ENCODE measurements around the gene LINC01488.

LINC01488 gene

GRCh38 chr11:69446108-69446507 is 35.4 kb upstream of the LINC01488 start:
- DNase-seq: no peak

GRCh38 chr11:69447786-69448185 is 33.7 kb upstream of the LINC01488 start:
- no peak for DNase-seq

- DNase-seq: no peak
These were observed 32.8 kb upstream of the LINC01488 start for GRCh38 chr11:69448471-69449284.

GRCh38 chr11:69449320-69450063 is 32.0 kb upstream of the LINC01488 start:
- no peak for DNase-seq

- DNase-seq: no peak
These were observed 31.2 kb upstream of the LINC01488 start for GRCh38 chr11:69450064-69450856.

- DNase-seq: no peak
These were observed 30.6 kb upstream of the LINC01488 start for GRCh38 chr11:69450857-69451220.

- no peak for DNase-seq
These were observed 30.2 kb upstream of the LINC01488 start for GRCh38 chr11:69451289-69451688.

- no peak for DNase-seq
These were observed 29.1 kb upstream of the LINC01488 start for GRCh38 chr11:69452206-69452987.

GRCh38 chr11:69453151-69453550 is 28.3 kb upstream of the LINC01488 start:
- no peak for DNase-seq

- no peak for DNase-seq
These were observed 27.4 kb upstream of the LINC01488 start for GRCh38 chr11:69454018-69454417.

- DNase-seq: no peak
These were observed 25.5 kb upstream of the LINC01488 start for GRCh38 chr11:69455969-69456368.

GRCh38 chr11:69456712-69457111 is 24.8 kb upstream of the LINC01488 start:
- no peak for DNase-seq

GRCh38 chr11:69459848-69460539 is 21.5 kb upstream of the LINC01488 start:
- DNase-seq: no peak

GRCh38 chr11:69460540-69461257 is 20.8 kb upstream of the LINC01488 start:
- no peak for DNase-seq

GRCh38 chr11:69461272-69461962 is 20.0 kb upstream of the LINC01488 start:
- DNase-seq: no peak

GRCh38 chr11:69462106-69462951 is 19.1 kb upstream of the LINC01488 start:
- DNase-seq: no peak

- no peak for DNase-seq
These were observed 18.1 kb upstream of the LINC01488 start for GRCh38 chr11:69463181-69463994.
